OCI-LY3 (cell line): ENCODE measurements around the gene CFAP46.
"Not testable (repeated sequence)": the region's sequence is repeated elsewhere in the genome, so short reads cannot be mapped to it uniquely, and the experiment has no call there.

Experiments
- H2AFZ ChIP-seq: fragments of 200-600, 300-600 bp; shearing (Covaris generic); 2 replicates; pipeline ENCODE4 v1.6.0; 2014; ENCODE audit warnings: antibody characterized with exemption, low read depth, low read length
- H3K27ac ChIP-seq: fragments of 200-600, 300-600 bp; sonication (generic); 2 replicates; pipeline ENCODE4 v1.5.1; 2014; ENCODE audit warnings: mild to moderate bottlenecking, low read length, moderate library complexity, mixed read lengths
- H3K27me3 ChIP-seq: fragments of 200-600, 300-600 bp; sonication (generic); 2 replicates; pipeline ENCODE4 v1.6.1; 2014; ENCODE audit warnings: low read depth, low read length, mixed read lengths
- H3K36me3 ChIP-seq: fragments of 200-600, 300-600 bp; sonication (generic); replicated peaks from 2 replicates; pipeline ENCODE3; 2014; ENCODE audit warnings: low read depth, low read length, mixed read lengths
- H3K4me1 ChIP-seq: fragments of 300-600, 200-600 bp; sonication (generic); 2 replicates; pipeline ENCODE4 v1.6.1; 2014; ENCODE audit warnings: low read length, mixed read lengths
- H3K4me2 ChIP-seq: fragments of 200-600, 300-600 bp; sonication (generic); 2 replicates; pipeline ENCODE4 v1.6.1; 2014; ENCODE audit warnings: low read length, mixed read lengths
- H3K4me3 ChIP-seq: fragments of 300-600, 200-600 bp; sonication (generic); 2 replicates; pipeline ENCODE4 v1.5.1; 2014; ENCODE audit warnings: antibody characterized with exemption, mild to moderate bottlenecking, low read length, moderate library complexity
- H3K79me2 ChIP-seq: fragments of 300-600, 200-600 bp; shearing (Covaris generic); 2 replicates; pipeline ENCODE4 v1.6.1; 2014; ENCODE audit warnings: mild to moderate bottlenecking, low read length, mixed read lengths
- H3K9ac ChIP-seq: fragments of 300-600, 200-600 bp; shearing (Covaris generic); 2 replicates; pipeline ENCODE4 v1.6.0; 2014; ENCODE audit warnings: mild to moderate bottlenecking, low read length, moderate library complexity
- H3K9me3 ChIP-seq: fragments of 200-600, 300-600 bp; shearing (Covaris generic); 2 replicates; pipeline ENCODE4 v1.6.1; 2014; ENCODE audit warnings: low read length, mixed read lengths; ENCODE audit not compliant: insufficient read depth
- H4K20me1 ChIP-seq: fragments of 200-600, 300-600 bp; sonication (generic); 2 replicates; pipeline ENCODE4 v1.6.1; 2016; ENCODE audit warnings: low read length, mixed read lengths; ENCODE audit not compliant: insufficient read depth
- EZH2phosphoT487 ChIP-seq: fragments of 200-600 bp; shearing (Covaris generic); IDR thresholded peaks from 2 replicates; pipeline ENCODE4 v1.6.1; 2018; ENCODE audit warnings: antibody characterized with exemption, mixed run types, low read depth
- TF ChIP-seq, protein P1 (sequence below): fragments of 200-600, 300-600 bp; sonication (generic); IDR thresholded peaks from 2 replicates; pipeline ENCODE4 v1.5.1; 2014; ENCODE audit warnings: antibody characterized with exemption, low read length, low read depth

The CFAP46 gene

GRCh38 chr10:132828681-132829080 lies 113.7 kb downstream of the CFAP46 start:
- TF ChIP-seq, protein P1, sequence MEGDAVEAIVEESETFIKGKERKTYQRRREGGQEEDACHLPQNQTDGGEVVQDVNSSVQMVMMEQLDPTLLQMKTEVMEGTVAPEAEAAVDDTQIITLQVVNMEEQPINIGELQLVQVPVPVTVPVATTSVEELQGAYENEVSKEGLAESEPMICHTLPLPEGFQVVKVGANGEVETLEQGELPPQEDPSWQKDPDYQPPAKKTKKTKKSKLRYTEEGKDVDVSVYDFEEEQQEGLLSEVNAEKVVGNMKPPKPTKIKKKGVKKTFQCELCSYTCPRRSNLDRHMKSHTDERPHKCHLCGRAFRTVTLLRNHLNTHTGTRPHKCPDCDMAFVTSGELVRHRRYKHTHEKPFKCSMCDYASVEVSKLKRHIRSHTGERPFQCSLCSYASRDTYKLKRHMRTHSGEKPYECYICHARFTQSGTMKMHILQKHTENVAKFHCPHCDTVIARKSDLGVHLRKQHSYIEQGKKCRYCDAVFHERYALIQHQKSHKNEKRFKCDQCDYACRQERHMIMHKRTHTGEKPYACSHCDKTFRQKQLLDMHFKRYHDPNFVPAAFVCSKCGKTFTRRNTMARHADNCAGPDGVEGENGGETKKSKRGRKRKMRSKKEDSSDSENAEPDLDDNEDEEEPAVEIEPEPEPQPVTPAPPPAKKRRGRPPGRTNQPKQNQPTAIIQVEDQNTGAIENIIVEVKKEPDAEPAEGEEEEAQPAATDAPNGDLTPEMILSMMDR, result no peak
- no peak for TF ChIP-seq EZH2phosphoT487
- Histone ChIP-seq H3K9me3 (no peaks in the 10 kb centered on the region), H3K4me3 (no peak overlapping the region), H2AFZ (no peak overlapping the region), H3K36me3 (no peaks in the 10 kb centered on the region), H3K4me2 (no peak overlapping the region), H3K27ac (no peak overlapping the region), H4K20me1 (no peaks in the 10 kb centered on the region), H3K4me1 (no peaks in the 10 kb centered on the region), H3K9ac (no peak overlapping the region), H3K79me2 (no peaks in the 10 kb centered on the region), H3K27me3 (no peaks in the 10 kb centered on the region)

DNA sequence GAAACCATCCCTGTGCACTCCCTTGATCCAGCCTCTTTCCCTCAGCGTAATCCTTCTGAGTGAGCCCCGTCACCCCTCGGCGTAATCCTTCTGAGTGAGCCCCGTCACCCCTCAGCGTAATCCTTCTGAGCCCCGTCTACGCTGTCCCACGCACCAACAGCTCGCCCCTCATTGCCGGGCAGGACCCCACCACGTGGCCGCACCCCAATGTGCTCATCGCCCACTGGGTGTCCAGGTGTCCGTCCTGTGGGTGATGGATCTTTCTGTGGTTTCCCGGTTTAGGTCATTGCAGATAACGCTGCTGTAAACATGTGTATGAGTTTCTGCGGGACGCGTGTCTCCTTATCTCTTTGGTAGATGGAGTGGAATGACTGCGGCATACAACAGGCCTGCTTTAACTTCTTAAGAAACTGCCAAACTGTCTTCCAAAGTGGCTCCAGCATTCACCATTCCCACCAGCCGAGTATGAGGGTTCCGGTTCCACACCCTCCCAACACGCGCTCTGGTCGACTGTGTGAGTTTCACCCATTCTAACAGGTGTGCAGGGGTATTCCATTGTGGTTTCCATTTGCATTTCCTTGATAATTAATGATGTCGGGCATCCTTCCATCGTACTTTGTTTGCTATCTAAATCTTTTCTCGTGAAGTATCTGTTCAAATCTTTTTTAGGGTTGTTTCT lies 114.4 kb downstream of the CFAP46 start:
- Histone ChIP-seq H3K9me3 (no peaks in the 10 kb centered on the region), H3K4me1 (no peaks in the 10 kb centered on the region), H4K20me1 (no peaks in the 10 kb centered on the region), H3K79me2 (no peaks in the 10 kb centered on the region), H3K27me3 (no peaks in the 10 kb centered on the region), H2AFZ (no peak overlapping the region), H3K36me3 (no peaks in the 10 kb centered on the region), H3K9ac (no peak overlapping the region), H3K4me2 (no peak overlapping the region), H3K27ac (no peak overlapping the region), H3K4me3 (no peak overlapping the region)
- TF ChIP-seq EZH2phosphoT487, result no peak
- TF ChIP-seq, protein P1, result no peak

- Histone ChIP-seq H3K4me2 (no peak overlapping the region), H3K9ac (no peak overlapping the region), H3K36me3 (no peaks in the 10 kb centered on the region), H3K27ac (no peak overlapping the region), H3K4me3 (no peak overlapping the region), H3K4me1 (no peaks in the 10 kb centered on the region), H3K27me3 (no peaks in the 10 kb centered on the region), H3K79me2 (no peaks in the 10 kb centered on the region), H3K9me3 (no peaks in the 10 kb centered on the region), H4K20me1 (no peaks in the 10 kb centered on the region), H2AFZ (no peak overlapping the region)
- TF ChIP-seq, protein P1, result no peak
- no peak for TF ChIP-seq EZH2phosphoT487
Measured at GRCh38 chr10:132827423-132827789, 115.0 kb downstream of the CFAP46 start.

DNA sequence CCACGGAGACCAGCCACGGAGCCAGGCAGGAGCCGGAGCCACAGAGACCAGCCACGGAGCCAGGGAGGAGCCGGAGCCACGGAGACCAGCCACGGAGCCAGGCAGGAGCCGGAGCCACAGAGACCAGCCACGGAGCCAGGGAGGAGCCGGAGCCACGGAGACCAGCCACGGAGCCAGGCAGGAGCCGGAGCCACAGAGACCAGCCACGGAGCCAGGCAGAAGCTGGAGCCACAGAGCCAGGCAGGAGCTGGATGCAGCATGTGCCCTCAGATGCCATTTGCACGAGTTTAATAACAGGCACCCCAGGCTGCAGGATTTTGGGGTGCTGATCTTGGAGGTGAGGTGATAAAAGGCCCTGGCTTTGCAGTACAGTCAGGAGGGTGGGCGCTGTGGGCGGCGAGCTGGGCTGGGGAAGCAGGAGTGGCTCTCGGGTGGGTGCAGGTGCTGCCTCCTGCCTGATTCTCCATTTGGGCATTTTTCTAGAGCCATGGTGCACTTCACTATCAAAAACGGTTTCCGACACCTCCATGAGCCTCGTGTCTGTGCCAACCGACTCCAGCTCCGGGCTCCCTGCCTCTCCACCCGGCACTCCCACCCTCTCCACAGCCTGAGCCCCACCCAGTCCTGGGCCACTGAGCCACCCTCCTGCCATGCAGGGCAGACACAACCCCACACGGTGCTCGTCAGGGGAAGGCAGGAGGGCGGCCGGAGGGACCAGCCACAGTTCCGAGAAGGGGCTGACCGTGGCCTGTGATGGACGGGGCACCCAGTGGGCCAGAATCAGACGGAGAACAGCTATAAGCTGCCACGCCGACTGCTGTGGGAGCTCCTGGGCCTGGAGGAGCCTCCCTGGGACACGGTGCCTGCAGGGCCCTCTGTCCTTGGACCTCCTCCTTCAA lies 115.6 kb downstream of the CFAP46 start:
- Histone ChIP-seq H3K79me2 (no peaks in the 10 kb centered on the region), H3K9me3 (no peaks in the 10 kb centered on the region), H4K20me1 (no peaks in the 10 kb centered on the region), H3K27me3 (no peaks in the 10 kb centered on the region), H3K4me1 (no peaks in the 10 kb centered on the region), H3K27ac (no peak overlapping the region), H2AFZ (no peak overlapping the region), H3K4me2 (no peak overlapping the region), H3K9ac (no peak overlapping the region), H3K36me3 (no peaks in the 10 kb centered on the region), H3K4me3 (no peak overlapping the region)
- TF ChIP-seq EZH2phosphoT487, result no peak
- TF ChIP-seq, protein P1, result no peak

DNA sequence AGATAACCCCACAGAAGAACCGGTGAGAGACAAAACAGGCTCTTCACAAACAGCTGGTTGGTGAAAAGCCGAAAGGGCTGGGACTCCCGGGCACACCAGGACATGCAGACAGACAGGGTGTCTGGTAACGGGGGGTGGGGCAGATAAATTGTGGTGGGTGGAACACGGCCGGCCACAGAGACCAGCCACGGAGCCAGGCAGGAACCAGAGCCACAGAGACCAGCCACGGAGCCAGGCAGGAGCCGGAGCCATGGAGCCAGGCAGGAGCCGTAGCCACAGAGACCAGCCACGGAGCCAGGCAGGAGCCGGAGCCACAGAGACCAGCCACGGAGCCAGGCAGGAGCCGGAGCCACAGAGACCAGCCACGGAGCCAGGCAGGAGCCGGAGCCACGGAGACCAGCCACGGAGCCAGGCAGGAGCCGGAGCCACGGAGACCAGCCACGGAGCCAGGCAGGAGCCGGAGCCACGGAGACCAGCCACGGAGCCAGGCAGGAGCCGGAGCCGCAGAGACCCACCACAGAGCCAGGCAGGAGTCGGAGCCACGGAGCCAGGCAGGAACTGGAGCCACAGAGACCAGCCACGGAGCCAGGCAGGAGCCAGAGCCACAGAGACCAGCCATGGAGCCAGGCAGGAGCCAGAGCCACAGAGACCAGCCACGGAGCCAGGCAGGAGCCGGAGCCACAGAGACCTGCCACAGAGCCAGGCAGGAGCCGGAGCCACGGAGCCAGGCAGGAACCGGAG lies 116.4 kb downstream of the CFAP46 start:
- H3K36me3 ChIP-seq, H3K4me3 ChIP-seq, H3K9me3 ChIP-seq, H3K79me2 ChIP-seq, H4K20me1 ChIP-seq, H3K27ac ChIP-seq, H3K4me2 ChIP-seq, H3K9ac ChIP-seq, H3K27me3 ChIP-seq, H2AFZ ChIP-seq, H3K4me1 ChIP-seq: not testable (repeated sequence)
